A549 (cell line): ENCODE results near the gene CCND2.

Experiments used
- FOSB ChIP-seq: fragments of 250-450 bp; sonication (Bioruptor Pico); IDR thresholded peaks from 2 replicates; pipeline ENCODE4 v1.5.0; 2020; ENCODE audit warnings: mild to moderate bottlenecking, moderate library complexity
- TF ChIP-seq, protein P1 (sequence below): IDR thresholded peaks from 2 replicates; pipeline ENCODE4 v1.6.1; 2012

DNA sequence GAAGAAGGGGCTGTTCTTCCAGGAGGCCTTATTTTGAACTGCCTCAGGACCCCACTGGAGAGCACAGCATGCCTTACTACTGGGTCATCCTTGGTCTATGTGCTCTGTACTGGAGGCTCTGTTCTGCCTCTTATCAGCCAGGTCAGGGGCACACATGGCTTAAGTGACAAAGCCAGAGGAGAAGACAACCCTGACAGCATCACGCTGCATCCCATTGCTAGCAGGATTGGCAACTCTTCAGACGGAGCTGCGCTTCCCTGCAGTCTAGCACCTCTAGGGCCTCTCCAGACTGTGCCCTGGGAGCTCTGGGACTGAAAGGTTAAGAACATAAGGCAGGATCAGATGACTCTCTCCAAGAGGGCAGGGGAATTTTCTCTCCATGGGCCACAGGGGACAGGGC lies 30.2 kb downstream of the CCND2 start:
- TF ChIP-seq, protein P1, sequence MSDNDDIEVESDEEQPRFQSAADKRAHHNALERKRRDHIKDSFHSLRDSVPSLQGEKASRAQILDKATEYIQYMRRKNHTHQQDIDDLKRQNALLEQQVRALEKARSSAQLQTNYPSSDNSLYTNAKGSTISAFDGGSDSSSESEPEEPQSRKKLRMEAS = no peak
- no peak for TF ChIP-seq FOSB
